HepG2 (cell line): ENCODE results near the gene OBI1. TPM values are rescaled to one million over a fixed set of nuclear protein-coding genes. Genes with fewer than 3 reads are reported as not detected.

Source experiments
- ATAC-seq: fragments of 200-7000 bp; cut with Tn5 transposase; 3 replicates; pipeline ENCODE4 v1.9.1; 2020; ENCODE audit warnings: mild to moderate bottlenecking, moderate library complexity
- BruUV-seq: library from RNA; stranded (reverse); fragments of 400-500 nt; replicated peaks from 2 replicates; lab custom pipeline; 2021; lab: Mats Ljungman, UMichigan
- CTCF ChIA-PET: fragments of 300-600 bp; formaldehyde crosslinking; extraction: SDS; loops from one replicate; lab custom pipeline; 2021; ENCODE audit warnings: low total read pairs, inconsistent platforms, low intra/inter-chr PET ratio; lab: Yijun Ruan, JAX
- POLR2A ChIA-PET: fragments of 350-600 bp; sonication (Branson Sonifier 250); formaldehyde crosslinking; loops from one replicate; lab custom pipeline; 2020; ENCODE audit warnings: antibody characterized with exemption, inconsistent platforms; lab: Yijun Ruan, JAX
- DNase-seq: peaks from one replicate; pipeline ENCODE4 v3.0.0-alpha.2; 2015; ENCODE audit warnings: low spot score
- FAIRE-seq: peaks from 3 replicates; lab custom pipeline; 2011; peaks lifted over from hg19 to GRCh38; lab: Jason Lieb, UNC
- H2AFZ ChIP-seq: one replicate; pipeline ENCODE4 v1.6.1; 2011; ENCODE audit warnings: low read length, inconsistent platforms
- H3K27ac ChIP-seq: fragments of 300-600 bp; 3 replicates; pipeline ENCODE4 v1.8.0; 2011; ENCODE audit warnings: mixed run types, mild to moderate bottlenecking, mixed read lengths, low read length, inconsistent platforms; ENCODE audit not compliant: insufficient read depth; ENCODE audit errors: extremely low read length
- H3K27me3 ChIP-seq, 2 experiments: fragments of 200-600 bp in 1 of 2; 2 replicates in 1 of 2; 3 replicates in 1 of 2; pipeline versions ENCODE4 v1.6.0 to v1.8.0; 2011; ENCODE audit warnings: low read length in 2 of 2, mild to moderate bottlenecking in 2 of 2, moderate library complexity in 2 of 2, inconsistent platforms in 1 of 2; ENCODE audit not compliant: insufficient read depth in 2 of 2, control insufficient read depth in 1 of 2
- H3K36me3 ChIP-seq, 2 experiments: fragments of 200-600 bp in 1 of 2; replicated peaks in 1 of 2; 2 replicates in 1 of 2; 3 replicates in 1 of 2; pipeline versions ENCODE4 v1.5.1 to v1.8.0; 2011; ENCODE audit warnings: low read length in 2 of 2, inconsistent platforms in 1 of 2; ENCODE audit not compliant: insufficient read depth in 2 of 2, control insufficient read depth in 1 of 2
- H3K4me1 ChIP-seq: 2 replicates; pipeline ENCODE4 v1.5.1; 2012; ENCODE audit warnings: low read length, inconsistent platforms; ENCODE audit not compliant: insufficient read depth
- H3K4me2 ChIP-seq: 2 replicates; pipeline ENCODE4 v1.6.0; 2011; ENCODE audit warnings: low read depth, low read length, inconsistent platforms
- H3K4me3 ChIP-seq, 3 experiments: fragments of 200-600 bp in 1 of 3; sonication (generic), shearing (Covaris generic) in 1 of 3; replicated peaks in 1 of 3; 2 replicates each; pipeline ENCODE4 v1.5.1; 2011 to 2016; ENCODE audit warnings: low read length in 3 of 3, inconsistent platforms in 2 of 3, low read depth in 2 of 3, mild to moderate bottlenecking in 2 of 3, control low read depth in 1 of 3, mixed read lengths in 1 of 3; ENCODE audit not compliant: insufficient read depth in 1 of 3
- H3K79me2 ChIP-seq: one replicate; pipeline ENCODE4 v1.6.1; 2011; ENCODE audit warnings: low read length, inconsistent platforms; ENCODE audit not compliant: insufficient read depth
- H3K9ac ChIP-seq: 2 replicates; pipeline ENCODE4 v1.6.0; 2011; ENCODE audit warnings: mild to moderate bottlenecking, low read depth, low read length, inconsistent platforms; ENCODE audit not compliant: insufficient read depth
- H3K9me3 ChIP-seq: 2 replicates; pipeline ENCODE4 v1.5.1; 2012; ENCODE audit warnings: mild to moderate bottlenecking, low read length
- H4K20me1 ChIP-seq: 2 replicates; pipeline ENCODE4 v1.6.0; 2011; ENCODE audit warnings: inconsistent platforms, mild to moderate bottlenecking, low read length, moderate library complexity; ENCODE audit not compliant: insufficient read depth
- ARHGAP35 ChIP-seq: sonication (generic); formaldehyde crosslinking; IDR thresholded peaks from 2 replicates; pipeline ENCODE4 v1.9.0; 2022; ENCODE audit warnings: mild to moderate bottlenecking, inconsistent platforms, moderate library complexity, missing genetic modification reagents, borderline replicate concordance
- CEBPG ChIP-seq: IDR thresholded peaks from 2 replicates; pipeline ENCODE4 v1.6.1; 2016
- GFI1 ChIP-seq: sonication (generic); formaldehyde crosslinking; IDR thresholded peaks from 2 replicates; pipeline ENCODE4 v1.5.0; 2020; ENCODE audit warnings: missing genetic modification reagents, mild to moderate bottlenecking, borderline replicate concordance
- GLI4 ChIP-seq: sonication (generic); formaldehyde crosslinking; IDR thresholded peaks from 2 replicates; pipeline ENCODE4 v1.5.1; 2020; ENCODE audit warnings: missing genetic modification reagents, mild to moderate bottlenecking, moderate library complexity, borderline replicate concordance
- GPN1 ChIP-seq: sonication (generic); formaldehyde crosslinking; IDR thresholded peaks from 2 replicates; pipeline ENCODE4 v1.5.1; 2020; ENCODE audit warnings: missing genetic modification reagents, borderline replicate concordance
- KMT2B ChIP-seq: IDR thresholded peaks from 2 replicates; pipeline ENCODE4 v1.6.1; 2016; ENCODE audit warnings: missing genetic modification reagents, missing compliant biosample characterization
- MBD4 ChIP-seq: IDR thresholded peaks from 2 replicates; pipeline ENCODE4 v1.6.1; 2012; ENCODE audit warnings: low read length, inconsistent platforms, borderline replicate concordance
- RFX1 ChIP-seq: fragments of 450-650 bp; IDR thresholded peaks from 2 replicates; pipeline ENCODE4 v1.6.1; 2017
- SOX6 ChIP-seq, 2 experiments: fragments of 450-650 bp in 1 of 2; sonication (generic) in 1 of 2; formaldehyde crosslinking in 1 of 2; IDR thresholded peaks; 2 replicates each; pipeline versions ENCODE4 v1.4.0 to v1.6.1; 2017 to 2020; ENCODE audit warnings: antibody characterized with exemption in 1 of 2, mild to moderate bottlenecking in 1 of 2, missing genetic modification reagents in 1 of 2
- ZBTB1 ChIP-seq: sonication (generic); formaldehyde crosslinking; IDR thresholded peaks from 2 replicates; pipeline ENCODE4 v1.4.0; 2020; ENCODE audit warnings: missing genetic modification reagents, borderline replicate concordance
- ZKSCAN5 ChIP-seq: sonication (generic); formaldehyde crosslinking; IDR thresholded peaks from 2 replicates; pipeline ENCODE4 v1.5.1; 2020; ENCODE audit warnings: mild to moderate bottlenecking, missing genetic modification reagents
- ZNF138 ChIP-seq: sonication (generic); formaldehyde crosslinking; IDR thresholded peaks from 2 replicates; pipeline ENCODE4 v1.5.0; 2020; ENCODE audit warnings: mild to moderate bottlenecking, low read depth, missing genetic modification reagents
- ZNF230 ChIP-seq: sonication (generic); formaldehyde crosslinking; IDR thresholded peaks from 2 replicates; pipeline ENCODE4 v1.4.0; 2020; ENCODE audit warnings: mild to moderate bottlenecking, missing genetic modification reagents
- ZNF383 ChIP-seq: sonication (generic); formaldehyde crosslinking; IDR thresholded peaks from 2 replicates; pipeline ENCODE4 v1.4.0; 2020; ENCODE audit warnings: missing genetic modification reagents, mild to moderate bottlenecking, borderline replicate concordance
- ZNF619 ChIP-seq: sonication (generic); formaldehyde crosslinking; IDR thresholded peaks from 2 replicates; pipeline ENCODE4 v1.4.0; 2020; ENCODE audit warnings: mild to moderate bottlenecking, missing genetic modification reagents
- ZNF775 ChIP-seq: sonication (generic); formaldehyde crosslinking; IDR thresholded peaks from 2 replicates; pipeline ENCODE4 v1.4.0; 2020; ENCODE audit warnings: missing genetic modification reagents, mild to moderate bottlenecking, moderate library complexity, borderline replicate concordance
- ZSCAN25 ChIP-seq: sonication (generic); formaldehyde crosslinking; IDR thresholded peaks from 2 replicates; pipeline ENCODE4 v1.8.0; 2022; ENCODE audit warnings: mild to moderate bottlenecking, missing genetic modification reagents
- WGBS: methylation state at CpG from one replicate; pipeline ENCODE4 v1.1.6; 2017; ENCODE audit warnings: low lambda C conversion rate; 5-methylcytosine and 5-hydroxymethylcytosine counted together
- in situ Hi-C: cut with HindIII; loops from 2 replicates; pipeline ENCODE4 v1.10.0; 2017; ENCODE audit warnings: low pct_unique_long_range_greater_than_20kb; ENCODE audit not compliant: extremely low pct_ligation_motif_present
- intact Hi-C: fragments of 100-400 bp; cut with micrococcal nuclease; formaldehyde crosslinking; loops from one replicate; pipeline ENCODE4 v1.10.0; 2022; ENCODE audit not compliant: unreplicated experiment
- polyA plus RNA-seq, 8 experiments: library from polyadenylated mRNA; depleted of rRNA in 3 of 8; stranded (reverse) in 7 of 8; unstranded in 1 of 8; fragments of >200 nt; fragmentation: Illumina TruSeq in 4 of 8; extraction: Trizol in 4 of 8; gene quantifications; 2 replicates each; pipeline versions ENCODE4 v1.2.1 to v1.2.3, GENCODE V29; 2011 to 2016; ENCODE audit warnings: low read depth in 4 of 8, missing spikeins in 1 of 8, mixed read lengths in 1 of 8; ENCODE audit not compliant: insufficient read depth in 1 of 8
- total RNA-seq, 5 experiments: library from RNA; depleted of rRNA; stranded (reverse); fragments of >200 nt; fragmentation: Illumina TruSeq; extraction: Trizol; gene quantifications; 2 replicates each; pipeline ENCODE4 v1.2.3, GENCODE V29; 2016; ENCODE audit warnings: low read depth in 1 of 5
- TF ChIP-seq, protein P1 (sequence below): sonication (generic); formaldehyde crosslinking; IDR thresholded peaks from 2 replicates; pipeline ENCODE4 v1.5.0; 2020; ENCODE audit warnings: mild to moderate bottlenecking, missing genetic modification reagents, borderline replicate concordance
- TF ChIP-seq, protein P2 (sequence below): sonication (generic); formaldehyde crosslinking; IDR thresholded peaks from 2 replicates; pipeline ENCODE4 v1.5.1; 2020; ENCODE audit warnings: mild to moderate bottlenecking, moderate library complexity, missing genetic modification reagents

Gene OBI1
- total and polyA plus RNA-seq, 2 of the 13 experiments (the other 11 are each of a cell fraction or from before 2014, with no cell fraction given), result 7.8 to 23.5 TPM

DNA sequence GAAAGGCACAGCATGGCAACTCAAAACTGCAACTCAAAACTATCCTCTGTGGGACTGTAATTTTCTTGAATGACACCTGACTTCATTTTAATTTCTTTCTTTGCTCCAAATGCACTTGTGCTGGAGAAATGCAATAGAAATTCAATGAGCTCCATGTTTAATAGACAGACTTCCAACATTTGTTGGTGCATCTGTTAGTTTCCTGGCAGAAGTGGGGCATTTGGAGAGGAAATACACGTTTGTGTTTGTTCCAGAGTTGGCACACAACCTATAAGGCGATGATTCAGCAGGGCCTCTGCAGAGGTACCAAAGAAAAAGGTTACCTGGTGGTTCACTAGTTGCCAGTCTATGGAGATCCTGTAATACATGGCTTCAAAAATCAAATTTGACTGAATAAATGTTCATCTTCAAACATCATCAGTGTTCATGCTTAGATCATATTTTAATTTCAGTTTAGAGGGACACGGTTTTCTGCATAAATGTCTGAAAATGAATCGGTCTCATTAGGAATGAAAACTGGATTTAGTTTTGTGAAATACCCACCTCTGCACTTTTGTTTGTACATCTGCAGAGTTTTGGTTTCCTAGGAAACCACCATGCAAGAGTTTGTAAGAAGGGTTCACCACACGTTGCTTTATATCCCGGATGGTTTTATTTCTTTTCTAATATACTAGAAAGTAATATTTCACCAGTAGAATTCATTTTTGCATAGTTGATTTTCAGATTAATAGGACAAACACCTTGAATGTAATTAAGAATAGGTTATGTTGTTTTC, 21.8 kb upstream of the OBI1 start:
- no TSS peak for BruUV-seq
- 9% methylated on average over 6 of the region's 6 CpGs for WGBS

More for the DNA sequence above, 21.8 kb upstream of the OBI1 start:
- Histone ChIP-seq H3K27me3 (no peaks in the 10 kb centered on the region; a peak in 1 of 5 replicates), H3K27ac (no peak overlapping the region), H4K20me1 (no peaks in the 10 kb centered on the region), H3K4me2 (no peak overlapping the region)
- in situ Hi-C loops, result no loop called here
- TF ChIP-seq GFI1 (CRISPR knock-in tag), result no peak
- no peak for TF ChIP-seq MBD4
- TF ChIP-seq ZKSCAN5 (CRISPR knock-in tag), result no peak
- TF ChIP-seq, protein P1, sequence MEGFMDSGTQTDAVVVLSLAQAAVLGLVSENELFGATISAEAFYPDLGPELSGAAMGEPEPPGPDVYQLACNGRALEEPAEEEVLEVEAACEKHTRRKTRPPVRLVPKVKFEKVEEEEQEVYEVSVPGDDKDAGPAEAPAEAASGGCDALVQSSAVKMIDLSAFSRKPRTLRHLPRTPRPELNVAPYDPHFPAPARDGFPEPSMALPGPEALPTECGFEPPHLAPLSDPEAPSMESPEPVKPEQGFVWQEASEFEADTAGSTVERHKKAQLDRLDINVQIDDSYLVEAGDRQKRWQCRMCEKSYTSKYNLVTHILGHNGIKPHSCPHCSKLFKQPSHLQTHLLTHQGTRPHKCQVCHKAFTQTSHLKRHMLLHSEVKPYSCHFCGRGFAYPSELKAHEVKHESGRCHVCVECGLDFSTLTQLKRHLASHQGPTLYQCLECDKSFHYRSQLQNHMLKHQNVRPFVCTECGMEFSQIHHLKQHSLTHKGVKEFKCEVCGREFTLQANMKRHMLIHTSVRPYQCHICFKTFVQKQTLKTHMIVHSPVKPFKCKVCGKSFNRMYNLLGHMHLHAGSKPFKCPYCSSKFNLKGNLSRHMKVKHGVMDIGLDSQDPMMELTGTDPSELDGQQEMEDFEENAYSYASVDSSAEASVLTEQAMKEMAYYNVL (CRISPR knock-in tag), result no peak
- TF ChIP-seq ZNF230 (CRISPR knock-in tag), result no peak
- TF ChIP-seq, protein P2, sequence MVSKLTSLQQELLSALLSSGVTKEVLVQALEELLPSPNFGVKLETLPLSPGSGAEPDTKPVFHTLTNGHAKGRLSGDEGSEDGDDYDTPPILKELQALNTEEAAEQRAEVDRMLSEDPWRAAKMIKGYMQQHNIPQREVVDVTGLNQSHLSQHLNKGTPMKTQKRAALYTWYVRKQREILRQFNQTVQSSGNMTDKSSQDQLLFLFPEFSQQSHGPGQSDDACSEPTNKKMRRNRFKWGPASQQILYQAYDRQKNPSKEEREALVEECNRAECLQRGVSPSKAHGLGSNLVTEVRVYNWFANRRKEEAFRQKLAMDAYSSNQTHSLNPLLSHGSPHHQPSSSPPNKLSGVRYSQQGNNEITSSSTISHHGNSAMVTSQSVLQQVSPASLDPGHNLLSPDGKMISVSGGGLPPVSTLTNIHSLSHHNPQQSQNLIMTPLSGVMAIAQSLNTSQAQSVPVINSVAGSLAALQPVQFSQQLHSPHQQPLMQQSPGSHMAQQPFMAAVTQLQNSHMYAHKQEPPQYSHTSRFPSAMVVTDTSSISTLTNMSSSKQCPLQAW, result no peak
- TF ChIP-seq ZNF383, result no peak
- TF ChIP-seq GLI4 (CRISPR knock-in tag), result no peak
- no peak for TF ChIP-seq SOX6 (IDR thresholded peaks at IDR 0.05)
- no peak for TF ChIP-seq SOX6 (CRISPR knock-in tag; IDR thresholded peaks at IDR 0.05)
- TF ChIP-seq ZNF138, result no peak
- TF ChIP-seq CEBPG (CRISPR knock-in tag), result no peak
- no peak for TF ChIP-seq RFX1
- no peak for TF ChIP-seq ZNF775 (CRISPR knock-in tag)
- TF ChIP-seq GPN1, result no peak
- TF ChIP-seq ZSCAN25 (CRISPR knock-in tag), result no peak
- TF ChIP-seq ZBTB1 (CRISPR knock-in tag), result no peak
- TF ChIP-seq ZNF619, result no peak
- no peak for TF ChIP-seq ARHGAP35
- TF ChIP-seq KMT2B, result no peak
- TF ChIP-seq, all 625 proteins: peak for 0
- FAIRE-seq, result no peak
- Histone ChIP-seq H3K4me1 (no peaks in the 10 kb centered on the region), H3K9me3 (no peaks in the 10 kb centered on the region), H3K79me2 (no peaks in the 10 kb centered on the region), H3K36me3 (no peaks in the 10 kb centered on the region), H3K9ac (no peak overlapping the region), H2AFZ (no peak overlapping the region), H3K4me3 (no peak overlapping the region)
- DNase-seq, result no peak
- ChIA-PET CTCF (no interaction called here), POLR2A (no interaction called here)
- ATAC-seq, result no peak
- intact Hi-C loops, result no loop called here
